ENCODE data around the gene TTC21B.

DNA sequence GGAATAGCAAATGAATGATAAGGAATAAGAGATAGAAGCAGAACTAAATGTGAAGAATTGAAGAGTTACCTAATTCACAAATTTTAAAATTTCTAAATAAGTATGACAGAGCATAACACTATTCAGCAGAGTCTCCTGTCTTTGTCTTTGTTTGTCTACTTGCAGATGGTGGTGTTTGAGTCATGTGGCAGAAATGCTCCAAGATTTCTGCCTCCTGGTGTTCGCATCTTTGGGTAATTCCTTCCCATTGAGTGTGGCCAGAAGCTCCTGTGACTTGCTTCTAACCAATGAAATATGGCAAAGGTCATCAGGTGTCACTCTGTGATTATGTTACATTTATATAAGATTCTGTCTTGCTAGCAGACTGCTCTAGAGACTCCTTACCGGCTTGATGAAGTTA is 114.0 kb downstream of the TTC21B start:
- TF ChIP-seq, protein P1, sequence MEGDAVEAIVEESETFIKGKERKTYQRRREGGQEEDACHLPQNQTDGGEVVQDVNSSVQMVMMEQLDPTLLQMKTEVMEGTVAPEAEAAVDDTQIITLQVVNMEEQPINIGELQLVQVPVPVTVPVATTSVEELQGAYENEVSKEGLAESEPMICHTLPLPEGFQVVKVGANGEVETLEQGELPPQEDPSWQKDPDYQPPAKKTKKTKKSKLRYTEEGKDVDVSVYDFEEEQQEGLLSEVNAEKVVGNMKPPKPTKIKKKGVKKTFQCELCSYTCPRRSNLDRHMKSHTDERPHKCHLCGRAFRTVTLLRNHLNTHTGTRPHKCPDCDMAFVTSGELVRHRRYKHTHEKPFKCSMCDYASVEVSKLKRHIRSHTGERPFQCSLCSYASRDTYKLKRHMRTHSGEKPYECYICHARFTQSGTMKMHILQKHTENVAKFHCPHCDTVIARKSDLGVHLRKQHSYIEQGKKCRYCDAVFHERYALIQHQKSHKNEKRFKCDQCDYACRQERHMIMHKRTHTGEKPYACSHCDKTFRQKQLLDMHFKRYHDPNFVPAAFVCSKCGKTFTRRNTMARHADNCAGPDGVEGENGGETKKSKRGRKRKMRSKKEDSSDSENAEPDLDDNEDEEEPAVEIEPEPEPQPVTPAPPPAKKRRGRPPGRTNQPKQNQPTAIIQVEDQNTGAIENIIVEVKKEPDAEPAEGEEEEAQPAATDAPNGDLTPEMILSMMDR (IDR thresholded peaks at IDR 0.05), result no peak
- no peak for TF ChIP-seq POLR2A (IDR thresholded peaks at IDR 0.05)
